CD4-positive, alpha-beta memory T cell (primary cell): ENCODE data around the gene KAT2A. TPM values are rescaled to one million over a fixed set of nuclear protein-coding genes. Genes with fewer than 3 reads are reported as not detected.

Source experiments
- CTCF ChIA-PET: fragments of 350-600 bp; sonication (Branson Sonifier 250); formaldehyde crosslinking; loops from one replicate; lab custom pipeline; 2021; ENCODE audit warnings: inconsistent platforms; ENCODE audit not compliant: partially characterized antibody; lab: Charles Lee
- POLR2A ChIA-PET: fragments of 350-600 bp; sonication (Branson Sonifier 250); formaldehyde crosslinking; loops from one replicate; lab custom pipeline; 2021; ENCODE audit not compliant: partially characterized antibody; lab: Charles Lee
- DNase-seq, 5 donors: peaks; one replicate each; pipeline versions ENCODE4 v3.0.0 to v3.0.0-alpha.2; 2020 to 2022; ENCODE audit warnings: mixed read lengths in 1 of 5
- H3K27ac ChIP-seq: one replicate; pipeline ENCODE4 v1.7.0; 2013; ENCODE audit warnings: low read depth, low read length
- H3K27me3 ChIP-seq: 2 replicates; pipeline ENCODE4 v1.7.0; 2013; ENCODE audit warnings: mild to moderate bottlenecking, low read length, moderate library complexity; ENCODE audit not compliant: insufficient read depth
- H3K36me3 ChIP-seq: 2 replicates; pipeline ENCODE4 v1.7.0; 2013; ENCODE audit warnings: mild to moderate bottlenecking, low read length, moderate library complexity; ENCODE audit not compliant: insufficient read depth
- H3K4me1 ChIP-seq: 2 replicates; pipeline ENCODE4 v1.7.0; 2013; ENCODE audit warnings: mild to moderate bottlenecking, low read length, moderate library complexity; ENCODE audit not compliant: insufficient read depth
- H3K4me3 ChIP-seq, 2 donors: one replicate each; pipeline ENCODE4 v1.7.0; 2013; ENCODE audit warnings: low read length in 2 of 2, mild to moderate bottlenecking in 1 of 2
- H3K9me3 ChIP-seq, 2 donors: one replicate each; pipeline ENCODE4 v1.7.0; 2013; ENCODE audit warnings: low read length in 2 of 2, control low read depth in 1 of 2; ENCODE audit not compliant: control insufficient read depth in 1 of 2
- H3K27ac Mint-ChIP-seq, 7 donors: one replicate each; pipeline ENCODE4 v1.8.0; 2020 to 2021; ENCODE audit warnings: mixed read lengths in 7 of 7, mild to moderate bottlenecking in 6 of 7, inconsistent platforms in 3 of 7, moderate library complexity in 3 of 7
- H3K27me3 Mint-ChIP-seq, 2 donors: one replicate each; pipeline ENCODE4 v1.8.0; 2020 to 2021; ENCODE audit warnings: mixed read lengths in 2 of 2
- H3K36me3 Mint-ChIP-seq, 2 donors: one replicate each; pipeline ENCODE4 v1.8.0; 2020 to 2021; ENCODE audit warnings: mixed read lengths in 2 of 2, inconsistent platforms in 1 of 2, mild to moderate bottlenecking in 1 of 2
- H3K4me1 Mint-ChIP-seq, 4 donors: one replicate each; pipeline ENCODE4 v1.8.0; 2020 to 2021; ENCODE audit warnings: mixed read lengths in 4 of 4, mild to moderate bottlenecking in 1 of 4
- H3K4me3 Mint-ChIP-seq, 8 donors: one replicate each; pipeline ENCODE4 v1.8.0; 2020 to 2021; ENCODE audit warnings: mixed read lengths in 8 of 8, mild to moderate bottlenecking in 7 of 8, moderate library complexity in 6 of 8, inconsistent platforms in 3 of 8
- H3K9me3 Mint-ChIP-seq, 8 donors: one replicate each; pipeline ENCODE4 v1.8.0; 2020 to 2021; ENCODE audit warnings: mixed read lengths in 8 of 8, mild to moderate bottlenecking in 5 of 8, inconsistent platforms in 3 of 8, moderate library complexity in 1 of 8
- intact Hi-C: fragments of 100-400 bp; cut with micrococcal nuclease; formaldehyde crosslinking; loops from one replicate; pipeline ENCODE4 v1.15.1; 2023
- polyA plus RNA-seq, 2 donors: library from polyadenylated mRNA; unstranded; fragments of 300-500 nt; fragmentation: Illumina TruSeq; gene quantifications; one replicate each; pipeline ENCODE4 v1.2.3, GENCODE V29; 2021
- total RNA-seq, 2 experiments: library from RNA; stranded (reverse); gene quantifications; one replicate each; pipeline ENCODE4 v1.2.3, GENCODE V29; 2021

KAT2A gene
- total and polyA plus RNA-seq, 4 experiments from 2014 or later, result 5.9 to 39.9 (median 22.9) TPM

DNA sequence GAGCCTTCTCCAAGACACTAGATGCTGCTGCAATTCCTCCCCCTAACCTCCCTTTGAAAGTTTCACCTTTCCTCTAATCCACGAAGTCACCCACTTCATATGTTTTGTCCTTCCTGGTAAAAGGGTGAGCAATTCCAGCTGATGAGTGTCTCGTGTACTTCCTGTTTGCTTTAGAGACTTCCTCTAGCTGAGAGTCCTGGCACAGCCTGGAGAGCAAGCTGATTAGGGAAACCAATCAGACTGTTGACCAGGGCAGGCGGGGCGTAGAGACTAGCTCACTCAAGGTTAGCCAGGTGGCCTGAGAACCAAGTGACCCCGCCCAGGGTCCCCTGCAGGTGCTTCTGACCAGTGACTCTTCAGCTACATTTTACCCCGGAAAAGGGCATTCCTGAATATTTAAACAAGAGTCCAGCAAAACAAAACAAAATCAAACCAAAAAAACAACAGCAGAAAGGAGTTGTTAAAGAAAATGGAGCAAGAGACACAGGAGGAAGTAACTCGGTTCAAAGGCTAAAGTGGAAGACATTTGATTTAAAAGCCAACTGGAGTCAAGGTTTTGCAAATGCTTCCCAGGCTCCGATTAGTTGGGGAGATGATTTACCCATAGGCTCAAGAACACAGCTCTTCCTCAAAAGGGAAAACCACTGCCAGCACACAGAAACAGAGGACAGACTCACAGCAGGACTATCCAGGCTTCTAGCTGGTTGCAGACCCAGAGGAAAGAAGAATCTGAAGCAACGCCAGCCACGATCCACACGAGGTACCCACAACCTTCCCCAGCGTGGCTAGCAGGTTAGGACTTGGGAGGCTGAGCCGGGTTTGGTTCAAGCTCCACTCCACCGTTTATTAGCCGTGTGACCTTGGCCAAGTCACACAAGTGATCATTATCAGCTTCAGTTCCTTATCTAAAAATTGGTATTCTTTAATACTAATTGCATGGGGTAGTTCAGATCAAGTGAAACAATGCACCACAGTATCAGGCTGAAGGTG lies 14.8 kb upstream of the KAT2A start:
- H3K27me3 Mint-ChIP-seq, result no peaks in the 10 kb centered on the region
- POLR2A ChIA-PET, result interaction anchor here (0.8 to 1.6 kb wide), 4 partner anchors 14 to 47 kb away, joined by 3 to 5 read pairs (median 3); partner anchors contain the start of gene RAB5C
- intact Hi-C loops, result no loop called here
- H3K9me3 ChIP-seq, result no peaks in the 10 kb centered on the region
- no peak overlapping the region for H3K27ac ChIP-seq
- H3K27ac Mint-ChIP-seq, result peak overlapping the region; percentile 47 to 82 (median 68)
- peaks cover 7 to 49% of the 10 kb centered on the region in 2 donors for H3K36me3 Mint-ChIP-seq
- no peak overlapping the region for H3K4me3 ChIP-seq
- CTCF ChIA-PET, result interaction anchor here (1.0 to 1.9 kb wide), 6 partner anchors 18 to 177 kb away, joined by 3 to 6 read pairs (median 3); partner anchors contain the start of gene GHDC
- no peak for DNase-seq
- no peaks in the 10 kb centered on the region for H3K27me3 ChIP-seq
- no peaks in the 10 kb centered on the region for H3K9me3 Mint-ChIP-seq
- H3K36me3 ChIP-seq, result peaks cover 7% of the 10 kb centered on the region
- H3K4me3 Mint-ChIP-seq, result peak overlapping the region in 4 of 8 donors; percentile 6 to 56 (median 10)
- H3K4me1 Mint-ChIP-seq, result peaks cover 43 to 80% (median 59%) of the 10 kb centered on the region in 4 donors
- peaks cover 71% of the 10 kb centered on the region for H3K4me1 ChIP-seq

- CTCF ChIA-PET, result interaction anchor here (0.6 kb wide), 1 partner anchor 175 kb away, joined by 3 read pairs; no protein-coding TSS in a partner anchor
- H3K27ac Mint-ChIP-seq, result peak overlapping the region in 4 of 7 donors; percentile 35 to 72 (median 56)
- Histone ChIP-seq H3K27me3 (no peaks in the 10 kb centered on the region), H3K4me1 (peaks cover 71% of the 10 kb centered on the region), H3K36me3 (peaks cover 14% of the 10 kb centered on the region), H3K27ac (no peak overlapping the region), H3K4me3 (no peak overlapping the region), H3K9me3 (no peaks in the 10 kb centered on the region)
- POLR2A ChIA-PET, result interaction anchor here (1.0 to 1.7 kb wide), 3 partner anchors 13 to 115 kb away, joined by 3 to 5 read pairs (median 5); partner anchors contain the start of gene NKIRAS2
- intact Hi-C loops, result no loop called here
- H3K4me3 Mint-ChIP-seq, result no peak overlapping the region
- no peaks in the 10 kb centered on the region for H3K9me3 Mint-ChIP-seq
- H3K4me1 Mint-ChIP-seq, result peaks cover 45 to 78% (median 61%) of the 10 kb centered on the region in 4 donors
- no peaks in the 10 kb centered on the region for H3K27me3 Mint-ChIP-seq
- no peak for DNase-seq
- H3K36me3 Mint-ChIP-seq, result peaks cover 10 to 54% of the 10 kb centered on the region in 2 donors
Observed at GRCh38 chr17:42135151-42135550, 14.0 kb upstream of the KAT2A start.

DNA sequence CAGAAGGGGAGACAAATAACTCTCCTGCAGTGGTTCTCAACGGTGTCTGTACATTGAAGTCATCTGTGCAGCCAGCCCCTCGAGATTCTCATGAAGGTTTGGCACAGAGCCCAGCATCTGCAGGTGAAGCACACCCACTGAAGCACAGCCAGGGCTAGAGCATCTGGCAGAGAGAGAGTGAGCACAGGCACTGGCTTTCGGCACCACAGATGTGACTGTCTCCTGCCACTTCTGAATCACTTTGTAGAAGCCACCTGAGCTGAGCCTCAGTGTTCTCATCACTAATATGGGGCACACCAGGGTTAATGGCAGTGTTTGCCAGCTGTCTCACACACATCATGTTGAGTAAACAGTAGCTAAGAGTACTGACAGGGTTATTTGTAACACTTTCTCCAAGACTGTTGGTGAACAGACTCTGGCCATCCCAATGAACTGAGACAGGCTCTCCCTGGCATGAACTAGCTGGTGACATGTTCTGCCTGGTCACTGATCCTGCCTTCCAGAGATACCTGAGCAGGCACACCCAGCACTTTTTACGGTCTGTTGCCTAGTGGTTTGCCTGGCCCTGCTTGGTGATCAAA lies 12.4 kb upstream of the KAT2A start:
- peaks cover 39 to 70% (median 53%) of the 10 kb centered on the region in 4 donors for H3K4me1 Mint-ChIP-seq

DNA sequence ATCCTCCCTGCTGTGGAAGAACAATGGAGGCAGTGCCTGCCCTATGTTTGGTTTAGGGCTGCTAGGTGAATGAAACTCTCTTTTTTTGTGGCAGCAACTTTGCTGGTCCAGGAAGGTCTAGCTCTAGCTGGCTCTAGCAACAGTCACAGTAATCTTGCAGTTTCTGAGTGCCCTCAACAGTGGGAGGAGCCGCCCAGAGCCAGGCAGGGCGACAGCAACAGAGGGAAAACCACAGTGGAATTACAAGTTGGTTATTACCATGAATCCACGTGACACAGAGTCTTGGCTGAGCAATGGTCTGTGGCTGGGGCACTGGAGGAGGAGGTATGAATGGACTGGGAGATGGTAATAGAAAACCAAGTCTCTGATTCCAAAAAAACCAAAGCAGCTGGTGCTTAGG lies 11.8 kb upstream of the KAT2A start:
- CTCF ChIA-PET, result interaction anchor here (1.1 to 1.4 kb wide), 3 partner anchors 10 to 171 kb away, joined by 4 read pairs; no protein-coding TSS in a partner anchor
- H3K27me3 ChIP-seq, result no peaks in the 10 kb centered on the region
- peaks cover 53% of the 10 kb centered on the region for H3K4me1 ChIP-seq
- no peaks in the 10 kb centered on the region for H3K9me3 Mint-ChIP-seq
- peaks cover 36% of the 10 kb centered on the region for H3K36me3 ChIP-seq
- peak overlapping the region; percentile 12 for H3K27ac ChIP-seq
- intact Hi-C loops, result no loop called here
- no peaks in the 10 kb centered on the region for H3K9me3 ChIP-seq
- peak overlapping the region; percentile 70 to 91 (median 83) for H3K27ac Mint-ChIP-seq
- H3K4me1 Mint-ChIP-seq, result peaks cover 36 to 64% (median 48%) of the 10 kb centered on the region in 4 donors
- H3K4me3 ChIP-seq, result no peak overlapping the region
- H3K36me3 Mint-ChIP-seq, result peaks cover 28 to 60% of the 10 kb centered on the region in 2 donors
- POLR2A ChIA-PET, result interaction anchor here (1.5 kb wide), 1 partner anchor 21 kb away, joined by 4 read pairs; the partner anchor contains the start of gene DHX58
- peak in 1 of 5 donors; percentile 47 for DNase-seq
- H3K4me3 Mint-ChIP-seq, result peak overlapping the region in 6 of 8 donors; percentile 4 to 65 (median 50)
- H3K27me3 Mint-ChIP-seq, result no peaks in the 10 kb centered on the region

More for the DNA sequence above, 12.4 kb upstream of the KAT2A start:
- Histone ChIP-seq H3K27me3 (no peaks in the 10 kb centered on the region), H3K36me3 (peaks cover 30% of the 10 kb centered on the region), H3K4me3 (no peak overlapping the region), H3K4me1 (peaks cover 55% of the 10 kb centered on the region), H3K9me3 (no peaks in the 10 kb centered on the region), H3K27ac (peak overlapping the region; percentile 14)
- ChIA-PET POLR2A (interaction anchor here (1.1 to 1.7 kb wide), 3 partner anchors 21 to 114 kb away, joined by 3 to 5 read pairs (median 4); partner anchors contain the start of genes DHX58 and NKIRAS2), CTCF (interaction anchor here (0.9 to 1.4 kb wide), 3 partner anchors 9 to 12 kb away, joined by 3 to 4 read pairs (median 4); partner anchors contain the start of gene KAT2A)
- Mint-ChIP-seq H3K4me3 (peak overlapping the region in 4 of 8 donors; percentile 25 to 65 (median 52)), H3K9me3 (no peaks in the 10 kb centered on the region), H3K27ac (peak overlapping the region; percentile 70 to 86 (median 82)), H3K27me3 (no peaks in the 10 kb centered on the region), H3K36me3 (peaks cover 23 to 58% of the 10 kb centered on the region in 2 donors)
- no peak for DNase-seq
- intact Hi-C loops, result no loop called here

DNA sequence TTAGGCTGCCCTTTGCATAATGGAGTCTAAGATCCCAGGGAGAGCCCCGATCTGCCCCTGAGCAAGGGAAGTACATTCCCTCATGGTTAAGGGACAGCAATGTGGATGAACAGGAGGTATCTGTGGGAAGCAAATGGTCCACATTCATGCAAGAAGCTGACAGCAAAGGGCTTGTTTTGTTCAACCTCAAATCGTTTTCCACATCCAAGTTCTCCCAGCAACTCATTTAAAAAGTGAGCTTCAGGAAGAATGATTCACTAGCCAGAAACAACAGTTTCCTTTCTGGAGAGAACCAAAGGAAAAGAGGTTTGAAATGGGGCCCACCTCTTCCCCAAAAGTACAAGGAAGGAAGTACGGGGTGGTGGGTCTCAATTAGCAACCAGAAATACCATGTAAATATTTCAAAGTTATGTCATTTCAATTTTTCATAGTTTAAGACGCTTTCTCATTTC lies 10.8 kb upstream of the KAT2A start:
- H3K4me1 Mint-ChIP-seq, result peaks cover 36 to 59% (median 45%) of the 10 kb centered on the region in 4 donors
- Histone ChIP-seq H3K4me3 (no peak overlapping the region), H3K27me3 (no peaks in the 10 kb centered on the region), H3K27ac (no peak overlapping the region), H3K4me1 (peaks cover 53% of the 10 kb centered on the region), H3K36me3 (peaks cover 42% of the 10 kb centered on the region), H3K9me3 (no peaks in the 10 kb centered on the region)
- H3K27ac Mint-ChIP-seq, result peak overlapping the region; percentile 68 to 91 (median 82)
- H3K9me3 Mint-ChIP-seq, result no peaks in the 10 kb centered on the region
- DNase-seq, result no peak
- POLR2A ChIA-PET, result interaction anchor here (1.5 kb wide), 1 partner anchor 20 kb away, joined by 4 read pairs; the partner anchor contains the start of gene DHX58
- no peaks in the 10 kb centered on the region for H3K27me3 Mint-ChIP-seq
- no peak overlapping the region for H3K4me3 Mint-ChIP-seq
- intact Hi-C loops, result no loop called here
- CTCF ChIA-PET, result interaction anchor here (1.1 to 2.5 kb wide), 3 partner anchors 50 to 170 kb away, joined by 4 to 7 read pairs (median 4); partner anchors contain the start of gene KCNH4
- peaks cover 33 to 65% of the 10 kb centered on the region in 2 donors for H3K36me3 Mint-ChIP-seq

DNA sequence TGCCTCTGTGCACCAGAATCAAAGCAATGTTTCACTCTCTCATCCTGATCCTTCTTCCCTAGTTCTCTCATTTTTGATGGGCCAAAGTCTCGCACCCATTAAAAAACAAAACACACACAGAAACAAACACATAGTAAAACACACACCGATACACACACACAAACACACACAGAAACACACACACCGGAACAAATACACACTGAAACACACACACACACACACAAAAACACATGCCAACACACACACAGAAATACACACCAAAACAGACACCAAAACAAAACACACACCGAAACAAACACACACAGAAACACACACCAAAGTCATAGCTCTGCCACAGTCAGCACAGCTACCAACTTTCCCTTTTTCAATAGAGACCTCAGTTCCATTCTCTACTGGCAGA lies 10.1 kb upstream of the KAT2A start:
- Histone ChIP-seq H3K36me3 (peaks cover 46% of the 10 kb centered on the region), H3K9me3 (no peaks in the 10 kb centered on the region), H3K4me1 (peaks cover 45% of the 10 kb centered on the region), H3K27me3 (no peaks in the 10 kb centered on the region), H3K4me3 (no peak overlapping the region), H3K27ac (no peak overlapping the region)
- ChIA-PET POLR2A (interaction anchor here (1.4 kb wide), 1 partner anchor 13 kb away, joined by 3 read pairs; no protein-coding TSS in a partner anchor), CTCF (interaction anchor here (2.5 kb wide), 1 partner anchor 50 kb away, joined by 7 read pairs; the partner anchor contains the start of gene KCNH4)
- DNase-seq, result no peak
- Mint-ChIP-seq H3K27ac (peak overlapping the region; percentile 13 to 90 (median 76)), H3K36me3 (peaks cover 38 to 66% of the 10 kb centered on the region in 2 donors), H3K4me1 (peaks cover 33 to 52% (median 41%) of the 10 kb centered on the region in 4 donors), H3K4me3 (no peak overlapping the region), H3K27me3 (no peaks in the 10 kb centered on the region), H3K9me3 (no peaks in the 10 kb centered on the region)
- intact Hi-C loops, result no loop called here
